HG02610 (cell line): ENCODE data around the gene MAPKAP1.

Experiments
- ATAC-seq: cut with Tn5 transposase; IDR thresholded peaks from one replicate; pipeline ENCODE4 v1.9.1; 2021; ENCODE audit warnings: mild to moderate bottlenecking, moderate library complexity; ENCODE audit not compliant: unreplicated experiment

The MAPKAP1 gene

DNA sequence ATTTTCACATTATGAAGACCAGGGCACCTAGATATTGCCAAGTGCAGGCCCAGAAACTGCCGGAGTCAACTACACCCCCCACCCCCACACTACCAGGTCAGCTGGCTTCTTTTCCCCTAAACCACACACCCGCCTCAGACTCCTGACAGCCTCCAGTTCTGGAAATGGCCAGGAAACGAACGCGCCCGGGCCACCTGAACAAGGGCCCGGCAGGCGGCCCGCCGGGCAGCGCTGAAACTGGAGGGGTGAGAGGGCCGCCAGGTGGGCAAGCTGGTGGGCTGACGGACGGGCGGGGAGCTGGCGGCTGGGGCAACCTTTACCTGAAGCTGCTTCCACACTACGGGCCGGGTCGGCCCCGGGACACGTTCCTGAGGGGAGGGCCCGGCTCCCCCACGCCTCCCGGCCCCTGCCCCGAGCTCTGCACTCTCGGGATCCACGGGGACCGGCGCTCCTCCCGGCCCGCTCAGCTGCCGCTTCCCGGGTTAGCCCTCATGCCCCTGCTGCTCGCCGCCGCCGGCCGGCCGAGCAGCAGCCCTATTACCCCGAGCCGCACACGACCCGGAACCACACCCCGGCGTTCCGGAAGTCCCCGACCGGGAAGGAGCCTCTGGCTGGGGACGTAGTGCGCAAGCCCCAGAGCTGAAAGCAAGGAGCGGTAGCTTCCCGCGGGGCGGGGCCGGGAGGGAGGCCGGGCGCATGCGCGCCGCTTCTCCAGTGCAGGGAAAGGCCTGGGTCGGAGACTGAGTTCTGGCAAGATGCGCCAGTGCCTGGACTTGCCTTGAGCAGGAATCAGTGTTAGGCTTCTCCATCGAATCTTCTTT is at the start of gene MAPKAP1:
Gene MAPKAP1, minus strand, starts transcription at position 558 of the 821 bp plus-strand sequence. CDS start 34,634 bp downstream, outside the sequence.
- ATAC-seq, result peak; percentile 92

DNA sequence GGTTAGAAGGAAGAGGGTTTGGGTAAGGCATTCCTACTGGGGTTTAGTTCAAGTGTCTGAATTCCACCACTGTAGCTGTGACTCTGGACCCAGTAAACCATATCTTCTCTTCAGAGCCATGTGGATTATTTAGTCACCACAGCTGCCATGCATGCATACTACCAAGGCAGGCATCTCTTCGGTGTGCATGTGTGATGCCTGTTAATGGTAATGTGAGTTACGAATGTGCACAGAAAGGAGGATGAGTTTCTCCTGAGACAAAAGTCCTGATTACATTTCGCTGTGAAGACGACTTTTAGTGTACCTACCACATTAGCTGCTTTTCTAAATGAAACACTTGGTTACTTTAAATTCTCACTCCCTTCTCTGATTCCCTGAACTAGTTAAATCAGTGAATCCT is 49.5 kb upstream of the MAPKAP1 start:
- ATAC-seq, result no peak

DNA sequence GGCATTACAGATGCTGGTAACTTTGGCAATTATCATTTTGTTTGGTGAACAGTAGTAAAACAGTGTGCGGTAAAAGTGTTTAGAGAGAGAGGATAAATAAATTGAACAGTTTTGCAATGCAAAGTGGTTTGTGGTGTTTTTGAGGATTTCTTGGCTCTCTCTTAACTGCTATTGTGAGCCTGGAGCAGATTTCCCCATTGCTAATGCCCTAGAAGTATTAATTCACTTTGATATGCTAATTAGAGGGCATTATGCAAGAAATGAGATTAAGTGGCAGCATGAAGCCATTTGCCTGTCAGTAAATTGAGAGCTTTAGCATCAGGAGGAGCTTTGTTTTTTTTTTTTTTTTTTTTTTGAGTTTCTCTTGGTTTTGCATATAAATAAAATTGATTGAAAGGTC is 48.3 kb upstream of the MAPKAP1 start:
- no peak for ATAC-seq

DNA sequence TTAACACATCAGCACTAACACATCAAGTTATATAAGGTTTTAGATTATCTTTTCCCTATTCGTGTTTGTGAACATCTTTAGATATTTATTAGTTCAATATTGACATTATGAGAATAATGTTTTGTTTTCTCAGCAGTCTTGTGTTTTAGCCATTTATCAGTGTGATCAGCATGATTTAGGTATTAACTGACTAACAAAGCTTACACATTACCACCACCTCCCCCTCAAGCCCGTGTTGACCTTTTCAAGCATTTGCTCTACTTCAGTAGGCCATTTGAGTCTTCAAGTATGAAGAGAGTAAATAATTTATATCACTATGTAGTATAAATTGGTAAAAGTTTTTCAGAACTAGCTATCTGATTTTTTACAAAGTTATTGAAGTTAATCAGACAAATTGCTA is 47.1 kb upstream of the MAPKAP1 start:
- no peak for ATAC-seq

DNA sequence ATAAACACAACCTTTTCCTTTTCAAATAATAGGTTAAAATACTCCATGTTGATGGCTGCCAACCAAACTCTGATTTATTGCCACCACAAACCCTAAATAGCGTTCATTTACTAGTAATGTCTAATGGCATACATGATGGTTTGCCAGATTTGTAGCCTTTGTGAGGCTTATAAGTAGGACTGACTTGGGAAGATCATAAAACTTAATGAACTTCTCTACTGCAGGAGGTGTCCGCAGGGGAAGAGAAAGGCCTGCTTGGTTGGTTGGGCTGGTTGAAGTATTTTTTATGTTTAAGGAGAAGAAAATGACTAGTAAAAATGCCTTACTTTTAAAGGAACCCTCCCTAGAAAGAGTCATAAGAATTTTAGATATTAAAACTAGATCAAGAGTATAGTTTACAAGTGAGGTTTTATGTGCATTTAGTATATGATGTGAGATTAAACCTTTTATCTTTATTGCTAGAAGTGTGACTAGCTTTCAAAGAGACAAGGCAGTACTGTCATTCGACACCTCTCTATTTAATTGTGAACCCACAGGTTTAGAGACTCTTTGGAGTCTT is 45.1 kb upstream of the MAPKAP1 start:
- ATAC-seq, result no peak

DNA sequence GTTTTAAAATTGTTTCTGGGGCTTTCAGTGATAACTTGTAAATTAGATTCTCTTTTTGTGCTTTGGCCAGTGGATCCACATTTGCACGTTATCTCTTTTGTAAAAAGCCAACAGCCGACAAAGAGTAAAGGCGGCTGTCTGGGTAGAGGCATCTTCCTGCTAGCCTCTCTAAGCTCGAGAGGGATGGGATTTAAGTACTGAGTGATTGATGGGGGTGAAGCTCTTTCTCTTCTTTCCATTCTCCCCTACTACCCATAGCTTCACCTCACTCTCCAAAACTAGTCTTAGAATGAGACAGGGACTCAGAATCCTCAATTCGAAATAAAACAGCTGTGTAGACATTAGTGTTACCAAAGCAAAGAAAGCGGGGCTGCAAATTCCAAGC is 43.6 kb upstream of the MAPKAP1 start:
- ATAC-seq, result no peak

DNA sequence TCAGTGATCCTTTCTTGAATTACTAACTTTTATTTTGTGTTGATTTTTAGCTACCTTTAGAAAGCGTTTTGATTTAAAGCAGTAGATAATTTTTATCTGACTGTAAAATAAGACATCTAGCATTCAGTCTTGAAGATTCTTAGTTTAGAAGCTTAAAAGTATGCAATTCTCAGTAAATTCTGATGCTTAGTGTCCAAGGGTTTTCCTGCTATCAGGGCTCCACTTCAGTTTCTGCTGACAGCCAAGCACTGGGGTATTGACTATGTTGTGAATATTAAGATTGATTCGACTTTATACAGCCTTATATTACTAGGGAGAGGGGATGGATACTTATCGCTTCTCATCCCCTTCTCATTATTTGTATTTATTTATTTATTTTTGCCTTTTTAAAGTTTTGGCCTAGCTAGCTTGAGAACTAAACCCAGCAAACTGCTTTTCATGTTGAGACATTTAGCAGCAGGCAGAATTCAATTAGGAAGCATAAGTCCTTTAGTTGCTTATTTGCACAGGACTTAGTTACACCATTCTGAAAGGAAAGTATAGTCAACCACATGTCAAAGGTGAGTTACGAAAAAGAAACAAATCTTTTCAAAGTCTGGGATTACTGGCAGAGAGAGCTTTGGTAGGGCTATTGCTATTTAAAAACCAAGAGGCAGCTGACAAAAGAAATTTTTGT is 43.1 kb upstream of the MAPKAP1 start:
- no peak for ATAC-seq

DNA sequence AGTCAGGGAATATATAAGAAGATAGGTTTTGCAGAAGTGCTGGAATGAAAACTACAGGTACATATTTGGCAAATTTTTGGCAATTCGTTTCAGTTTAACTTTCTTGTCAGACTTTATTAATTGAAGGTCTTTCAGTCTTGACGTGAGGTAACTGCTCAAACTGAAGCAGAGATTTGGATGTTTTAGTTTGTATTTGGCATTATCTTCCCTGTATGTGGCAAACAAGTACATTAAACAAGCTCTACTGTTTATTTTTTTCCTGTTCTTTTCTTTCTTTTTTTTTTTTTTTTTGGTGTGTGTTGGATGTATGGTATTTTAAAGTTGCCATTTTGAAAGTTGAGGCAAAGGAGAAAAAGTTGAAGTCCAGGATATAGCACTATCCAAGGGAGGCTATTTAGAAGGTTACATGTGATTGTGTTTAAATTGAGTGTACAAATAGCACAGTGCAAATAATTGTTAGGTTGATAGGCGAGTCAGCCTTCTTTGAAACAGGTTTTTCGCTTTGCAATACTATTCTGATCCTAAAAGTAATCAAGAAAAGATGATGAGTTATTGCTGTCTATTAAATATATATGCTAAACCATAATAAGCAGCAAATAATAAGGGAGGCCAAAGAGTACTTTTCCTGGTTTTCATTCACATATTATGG is 42.4 kb upstream of the MAPKAP1 start:
- ATAC-seq, result no peak

DNA sequence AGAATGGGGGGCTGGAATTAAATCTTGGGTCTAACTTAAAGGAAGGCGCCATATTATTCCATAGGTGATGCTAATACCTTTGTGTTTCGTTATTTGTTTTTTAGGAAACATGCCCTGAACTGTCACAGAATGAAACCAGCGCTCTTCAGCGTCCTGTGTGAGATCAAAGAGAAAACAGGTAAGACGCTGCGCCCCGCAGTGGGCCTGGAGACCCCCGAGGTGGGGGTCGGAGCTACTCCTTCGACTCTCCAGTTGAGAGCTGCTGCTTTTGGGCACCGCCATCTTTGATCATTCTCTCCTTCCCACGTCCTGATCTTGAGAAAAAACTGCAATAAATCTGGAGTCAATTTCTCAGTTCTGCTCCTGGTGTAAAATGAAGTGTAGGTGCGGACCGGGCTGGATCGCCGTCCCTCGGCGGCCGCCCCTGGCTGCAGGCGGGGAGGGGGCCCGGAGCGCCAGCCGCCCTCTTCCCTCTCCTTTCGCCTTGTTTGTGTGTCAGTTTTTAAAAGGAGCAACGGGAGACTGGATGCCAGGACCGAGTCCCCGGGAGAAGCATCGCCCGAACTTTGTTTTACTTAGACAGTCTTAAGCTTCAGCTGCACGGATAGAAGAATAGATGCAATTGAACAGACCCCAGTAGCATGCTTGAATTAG is 41.6 kb upstream of the MAPKAP1 start:
- no peak for ATAC-seq

DNA sequence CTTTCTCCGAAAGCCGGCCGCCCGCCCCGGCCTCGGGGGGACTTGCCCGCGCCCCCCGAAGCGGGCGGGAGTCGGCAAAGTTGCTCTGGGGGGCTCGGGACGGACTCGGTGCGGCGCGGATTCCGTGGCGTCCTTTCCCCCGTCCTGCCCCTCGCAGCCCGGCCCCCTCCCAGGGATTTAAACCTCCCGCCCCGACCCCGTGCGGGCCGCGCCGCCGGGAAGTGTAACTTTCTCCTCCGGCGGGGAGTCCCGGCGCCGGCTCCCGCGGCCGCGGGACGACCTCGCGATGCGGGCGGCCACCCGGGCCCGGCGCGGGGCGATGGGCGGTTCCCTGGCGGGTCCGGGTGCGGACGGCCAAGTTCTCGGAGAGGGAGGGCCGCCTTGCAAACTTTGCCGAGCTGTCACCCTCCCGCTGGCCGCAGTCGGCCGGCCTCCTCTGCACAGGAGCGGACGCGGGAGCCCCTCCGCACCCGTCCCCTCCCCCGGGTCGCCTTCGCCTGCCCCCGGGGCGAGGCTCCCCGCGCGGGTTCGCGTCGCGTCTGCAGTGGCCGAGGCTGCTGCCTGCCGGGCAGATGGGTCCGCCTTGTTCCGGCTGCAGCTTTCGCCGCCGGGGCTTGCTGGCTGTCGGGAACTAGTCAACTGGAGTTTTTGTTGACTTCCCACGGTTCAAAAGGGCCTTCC is 40.9 kb upstream of the MAPKAP1 start:
- ATAC-seq, result no peak

DNA sequence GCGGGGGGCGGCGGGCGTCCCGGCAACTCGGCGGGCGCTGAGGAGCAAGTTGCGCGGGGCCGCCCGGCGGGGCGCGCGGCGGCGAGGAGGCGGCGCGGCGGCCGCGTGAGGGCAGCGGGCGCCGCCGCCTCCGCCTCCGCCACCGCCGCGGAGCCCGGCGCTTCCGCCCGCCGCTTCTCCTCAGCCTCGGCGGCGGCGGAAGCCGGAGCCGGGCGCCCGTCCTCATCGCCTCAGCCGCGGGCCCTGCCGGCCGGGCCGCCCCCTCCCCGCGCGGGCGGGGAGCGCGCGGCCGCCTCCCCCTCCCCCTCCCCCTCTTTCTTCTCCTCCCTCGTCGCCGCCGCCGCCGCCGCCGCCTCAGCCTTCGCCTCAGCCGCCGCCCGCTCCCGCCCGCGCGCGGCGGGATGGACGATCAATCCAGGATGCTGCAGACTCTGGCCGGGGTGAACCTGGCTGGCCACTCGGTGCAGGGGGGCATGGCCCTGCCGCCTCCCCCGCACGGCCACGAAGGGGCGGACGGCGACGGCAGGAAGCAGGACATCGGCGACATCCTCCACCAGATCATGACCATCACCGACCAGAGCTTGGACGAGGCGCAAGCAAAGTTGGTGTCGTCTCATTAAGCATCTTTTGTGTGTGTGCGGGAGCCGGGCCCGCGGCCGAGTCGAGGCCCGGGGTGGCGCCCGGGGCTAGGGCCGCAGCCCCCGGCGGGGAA is 40.2 kb upstream of the MAPKAP1 start, which contains the start of gene PBX3:
Gene PBX3, plus strand, starts transcription at position 321 of the 712 bp plus-strand sequence.
- ATAC-seq, result peak; percentile 14

DNA sequence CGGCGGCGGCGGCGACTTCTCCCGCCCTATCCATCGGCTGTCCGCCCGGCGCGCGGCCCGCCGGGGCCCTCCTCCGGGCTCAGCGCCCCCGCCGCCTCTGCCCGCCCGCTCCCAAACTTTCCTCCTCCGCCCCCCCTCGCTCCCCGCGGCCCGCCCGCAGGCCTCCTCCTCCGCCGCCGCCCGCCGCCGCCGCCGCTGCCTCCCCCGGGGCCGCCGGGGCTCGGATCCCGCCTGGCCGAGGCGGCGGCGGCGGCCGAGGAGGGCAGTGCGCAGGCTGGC is 39.7 kb upstream of the MAPKAP1 start:
- no peak for ATAC-seq

DNA sequence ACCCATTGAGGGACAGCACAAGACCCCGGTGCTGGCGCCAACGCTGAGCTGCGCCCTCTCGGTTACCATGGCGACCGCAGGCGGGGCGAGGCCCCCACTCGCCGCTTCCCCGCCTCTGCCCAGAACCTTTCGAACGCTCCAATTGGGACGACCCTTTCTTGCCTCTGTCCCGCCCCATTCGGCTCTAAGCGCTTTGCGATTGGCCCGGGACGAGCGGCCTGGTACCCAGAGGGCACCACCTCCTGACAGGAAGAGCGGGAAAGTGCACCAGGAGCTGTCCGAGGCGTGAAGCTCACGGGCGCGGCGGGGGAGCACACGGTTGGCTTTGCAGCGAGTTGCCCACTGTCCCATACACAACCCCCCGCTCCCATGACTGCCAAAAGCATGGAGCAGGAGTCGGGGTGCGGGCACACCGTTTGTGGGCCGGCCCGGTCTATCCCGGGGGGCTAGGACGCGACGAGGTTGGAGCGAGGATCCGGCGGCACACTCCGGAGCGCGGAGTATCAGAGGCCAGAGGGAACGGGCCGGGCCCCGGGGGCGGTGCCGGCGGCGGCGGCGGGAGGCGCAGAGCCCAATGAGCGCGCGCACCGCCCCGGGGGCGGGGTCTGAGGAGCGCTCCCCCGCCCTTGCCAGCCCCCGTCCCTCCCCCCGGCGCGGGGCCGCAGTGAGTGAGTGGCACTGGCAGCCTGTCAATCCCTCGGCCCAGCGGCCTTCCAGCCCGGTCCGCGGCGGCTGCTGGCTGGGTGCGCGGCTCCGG is 39.2 kb upstream of the MAPKAP1 start:
- ATAC-seq, result peak; percentile 74

DNA sequence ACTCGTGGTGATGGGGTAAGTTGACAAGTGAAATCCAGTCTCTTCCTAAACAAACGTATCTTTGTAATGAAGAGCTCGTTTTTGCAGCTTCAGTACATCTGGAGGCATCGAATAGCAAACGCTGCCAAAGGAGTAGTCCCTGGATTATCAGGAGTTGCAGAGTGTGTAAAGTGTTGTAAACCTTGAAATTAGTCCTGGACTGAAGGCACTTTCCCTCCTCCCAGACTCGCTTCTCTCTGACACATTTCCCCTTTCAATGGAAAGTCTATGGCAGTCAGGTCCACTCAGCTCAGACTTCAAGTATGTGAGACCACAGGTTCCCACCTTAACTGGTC is 38.6 kb upstream of the MAPKAP1 start:
- ATAC-seq, result no peak

DNA sequence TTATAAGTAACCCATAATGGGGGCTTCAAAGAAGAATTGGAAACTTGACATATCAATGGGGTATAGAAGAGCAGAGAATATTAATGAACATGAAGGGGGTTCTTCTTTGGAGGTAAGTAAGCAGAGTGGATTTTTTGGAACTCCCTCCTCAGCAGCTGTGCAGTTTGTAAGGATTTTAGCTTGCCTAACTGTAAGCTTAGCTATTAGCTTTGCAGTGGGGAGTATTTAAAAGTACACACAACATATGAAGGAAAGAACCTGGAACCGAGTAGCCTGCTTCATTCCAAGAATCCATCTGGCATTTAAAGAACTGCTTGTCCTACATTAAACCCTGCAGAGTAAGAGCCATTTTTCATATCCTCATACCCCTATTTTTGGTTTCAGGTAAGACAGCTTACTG is 38.0 kb upstream of the MAPKAP1 start:
- no peak for ATAC-seq

DNA sequence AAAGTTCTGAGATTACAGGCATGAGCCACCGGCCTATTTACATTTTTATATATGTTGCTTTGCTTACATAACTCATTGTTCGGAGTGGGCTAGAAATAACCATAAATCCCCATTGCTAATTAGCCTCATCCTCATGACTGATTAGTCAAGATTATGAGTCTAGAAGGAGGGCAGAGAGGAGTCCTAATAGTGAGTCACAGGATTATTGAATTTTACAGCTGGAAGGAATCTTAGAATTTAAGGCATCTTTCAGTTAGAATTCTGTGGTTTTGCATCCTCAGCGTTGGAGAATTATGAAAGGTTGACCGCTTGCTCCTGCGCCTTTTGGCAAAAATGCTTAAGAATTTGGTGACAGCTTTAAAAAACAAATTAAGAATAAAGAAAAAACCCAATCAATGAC is 37.6 kb upstream of the MAPKAP1 start:
- ATAC-seq, result no peak

DNA sequence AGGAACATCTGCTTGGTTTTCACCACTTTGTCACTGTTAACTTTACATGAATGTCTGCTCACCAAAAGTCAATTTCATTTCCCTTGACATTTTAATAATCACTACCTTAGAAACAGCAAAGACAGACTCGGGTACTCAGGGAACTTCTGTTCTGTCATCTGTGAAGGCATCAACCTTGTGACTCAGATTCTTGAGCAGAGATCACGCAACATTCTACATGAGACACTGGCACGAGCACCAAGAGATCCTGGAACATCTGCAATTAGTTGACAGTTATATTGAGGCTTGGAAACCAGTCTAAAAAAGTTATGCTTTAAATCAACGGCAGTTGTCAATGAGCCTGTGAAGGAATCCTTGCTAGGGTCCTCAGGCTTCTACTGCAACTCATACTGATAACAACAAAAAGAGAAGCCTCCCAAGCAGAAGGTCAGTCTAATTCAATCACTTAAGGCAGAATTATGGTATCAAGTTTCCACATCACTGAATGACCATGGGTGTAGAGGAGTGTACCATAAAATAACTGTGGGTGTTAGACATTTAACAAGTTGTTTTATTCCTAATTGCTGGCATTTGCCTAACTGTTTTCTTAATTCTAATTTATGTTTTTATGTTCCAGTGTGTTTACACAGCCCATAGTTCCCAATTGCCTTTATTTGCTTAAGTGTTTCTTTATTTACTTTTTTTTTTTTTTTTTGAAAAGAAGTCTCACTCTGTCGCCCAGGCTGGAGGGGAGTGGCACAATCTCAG is 36.8 kb upstream of the MAPKAP1 start:
- no peak for ATAC-seq

DNA sequence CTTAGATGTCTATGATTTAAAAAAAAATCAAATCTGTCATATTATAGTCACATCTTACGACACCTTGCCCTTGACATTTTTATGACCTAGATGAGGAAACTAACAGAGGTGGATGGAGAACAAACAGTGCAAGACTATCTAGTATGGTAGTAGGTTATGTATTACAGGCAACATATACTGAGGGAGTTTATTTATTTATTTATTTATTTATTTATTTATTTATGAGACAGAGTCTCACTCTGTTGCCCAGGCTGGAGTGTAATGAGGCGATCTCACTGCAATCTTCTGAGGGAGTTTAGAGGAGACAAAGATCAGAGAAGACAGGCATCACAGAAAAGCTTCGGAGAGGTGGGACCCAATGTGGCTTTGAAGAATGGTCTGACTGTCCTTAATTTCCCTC is 35.6 kb upstream of the MAPKAP1 start:
- no peak for ATAC-seq

DNA sequence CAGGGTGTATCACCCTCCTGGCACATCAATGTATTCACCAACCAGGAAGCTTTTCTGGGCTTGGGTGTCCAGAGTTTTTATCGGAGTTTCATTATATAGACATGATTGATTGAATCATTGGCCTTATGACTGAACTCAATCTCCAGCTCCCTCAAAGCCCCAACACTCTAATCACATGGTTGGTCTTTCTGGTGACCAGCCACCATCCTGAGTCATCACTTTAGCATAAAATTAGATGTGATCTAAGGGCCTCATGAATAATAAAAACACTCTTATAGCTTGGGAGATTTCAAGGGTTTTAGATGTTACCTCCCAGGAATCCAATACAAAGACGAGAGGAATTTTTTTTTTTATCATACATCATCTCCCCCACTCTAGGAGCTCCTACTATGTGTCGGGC is 32.4 kb upstream of the MAPKAP1 start:
- ATAC-seq, result no peak
